HUES6 (cell line): Measurements from ENCODE around the gene CHKB.

Source experiments
- H3K27ac ChIP-seq: 2 replicates; pipeline ENCODE4 v1.7.0; 2013; ENCODE audit warnings: low read depth, mild to moderate bottlenecking, low read length, inconsistent platforms
- H3K27me3 ChIP-seq: 2 replicates; pipeline ENCODE4 v1.6.1; 2013; ENCODE audit warnings: low read length; ENCODE audit not compliant: control insufficient read depth, insufficient read depth
- H3K36me3 ChIP-seq: 2 replicates; pipeline ENCODE4 v1.6.1; 2013; ENCODE audit warnings: low read length; ENCODE audit not compliant: control insufficient read depth, insufficient read depth
- H3K4me1 ChIP-seq: 2 replicates; pipeline ENCODE4 v1.6.1; 2013; ENCODE audit warnings: low read length; ENCODE audit not compliant: control insufficient read depth, insufficient read depth
- H3K4me3 ChIP-seq: 2 replicates; pipeline ENCODE4 v1.5.1; 2013; ENCODE audit warnings: low read depth, low read length
- H3K9ac ChIP-seq: one replicate; pipeline ENCODE4 v1.6.1; 2013; ENCODE audit warnings: mild to moderate bottlenecking, low read length
- H3K9me3 ChIP-seq: 2 replicates; pipeline ENCODE4 v1.6.1; 2013; ENCODE audit warnings: low read depth, low read length; ENCODE audit not compliant: control insufficient read depth, insufficient read depth

Gene CHKB

DNA sequence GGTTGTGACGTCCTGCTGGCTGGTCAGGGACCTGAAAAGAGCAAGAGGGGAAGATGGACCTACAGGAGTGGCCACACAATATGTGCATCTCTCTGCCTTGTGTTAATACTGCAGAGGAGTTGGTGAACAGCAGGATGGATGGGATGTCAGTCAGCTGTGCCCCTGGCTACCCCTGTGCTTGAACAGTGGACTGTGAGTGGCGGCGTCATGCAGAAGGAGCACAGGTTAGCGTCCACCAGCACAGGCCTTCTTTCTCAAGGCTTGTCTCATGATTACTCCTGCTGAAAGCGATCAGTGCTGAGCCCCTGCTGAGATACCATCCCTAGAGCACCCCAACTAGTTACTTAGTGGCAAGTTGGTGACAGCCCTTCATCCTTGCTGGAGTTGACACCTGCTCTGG lies 3.8 kb upstream of the CHKB start:
- no peak overlapping the region for H3K27ac ChIP-seq
- H3K4me3 ChIP-seq = no peak overlapping the region
- H3K9ac ChIP-seq = no peak overlapping the region
- H3K9me3 ChIP-seq = no peaks in the 10 kb centered on the region
- H3K36me3 ChIP-seq = 0 out of 2 replicates have a peak, but pooled peaks cover under 1% of the 10 kb centered on the region
- 0 out of 2 replicates have a peak, but pooled peaks cover 6% of the 10 kb centered on the region for H3K27me3 ChIP-seq
- peaks cover 6% of the 10 kb centered on the region; the same call in 1 of the 2 replicates for H3K4me1 ChIP-seq

DNA sequence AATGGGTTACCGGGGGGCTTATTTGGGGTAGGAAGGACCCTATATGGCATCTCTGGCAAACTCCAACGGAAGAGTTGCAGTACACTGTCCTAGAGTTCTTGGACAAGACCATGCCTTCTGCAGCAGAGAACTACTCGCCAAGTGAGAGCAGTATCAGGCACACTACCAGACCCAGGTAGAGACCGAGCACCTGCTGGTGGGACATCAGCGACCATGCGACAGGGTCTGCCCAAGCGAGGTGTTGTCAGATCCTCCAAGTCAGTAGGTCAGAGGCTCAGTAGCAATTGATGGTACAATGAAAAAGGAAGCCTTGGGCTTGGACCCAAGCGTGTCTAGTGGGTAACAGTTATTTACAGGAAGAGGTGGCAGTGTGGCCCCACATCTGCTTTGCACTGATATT lies 3.1 kb upstream of the CHKB start:
- H3K4me1 ChIP-seq = peaks cover 6% of the 10 kb centered on the region; the same call in 1 of the 2 replicates
- H3K9me3 ChIP-seq = no peaks in the 10 kb centered on the region
- no peak overlapping the region for H3K4me3 ChIP-seq
- no peak overlapping the region for H3K27ac ChIP-seq
- H3K9ac ChIP-seq = no peak overlapping the region
- H3K27me3 ChIP-seq = 0 out of 2 replicates have a peak, but pooled peaks cover 6% of the 10 kb centered on the region
- 0 out of 2 replicates have a peak, but pooled peaks cover 7% of the 10 kb centered on the region for H3K36me3 ChIP-seq

DNA sequence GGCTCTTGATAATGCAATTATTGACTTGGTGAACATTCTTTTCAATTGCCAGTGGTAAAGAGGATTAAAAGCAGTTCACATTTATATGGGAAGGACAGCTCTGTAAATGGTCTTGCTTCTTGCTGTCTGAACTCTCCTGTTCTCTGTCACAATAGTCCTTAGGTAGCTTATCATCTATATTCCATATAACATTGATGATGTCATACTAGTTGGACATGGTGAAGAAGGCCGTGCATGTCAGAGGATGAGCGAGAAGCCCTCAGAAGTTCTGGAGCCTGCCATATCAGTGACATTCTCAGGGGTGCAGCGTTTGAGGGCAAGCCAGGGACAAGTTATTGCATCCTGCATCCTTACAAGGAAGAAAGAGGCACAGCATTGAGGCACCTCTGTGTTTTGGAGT lies 2.6 kb upstream of the CHKB start:
- Histone ChIP-seq H3K27me3 (0 out of 2 replicates have a peak, but pooled peaks cover 6% of the 10 kb centered on the region), H3K4me1 (peaks cover 6% of the 10 kb centered on the region; the same call in 1 of the 2 replicates), H3K9ac (no peak overlapping the region), H3K4me3 (no peak overlapping the region), H3K36me3 (peaks cover 10% of the 10 kb centered on the region), H3K9me3 (no peaks in the 10 kb centered on the region), H3K27ac (no peak overlapping the region)

DNA sequence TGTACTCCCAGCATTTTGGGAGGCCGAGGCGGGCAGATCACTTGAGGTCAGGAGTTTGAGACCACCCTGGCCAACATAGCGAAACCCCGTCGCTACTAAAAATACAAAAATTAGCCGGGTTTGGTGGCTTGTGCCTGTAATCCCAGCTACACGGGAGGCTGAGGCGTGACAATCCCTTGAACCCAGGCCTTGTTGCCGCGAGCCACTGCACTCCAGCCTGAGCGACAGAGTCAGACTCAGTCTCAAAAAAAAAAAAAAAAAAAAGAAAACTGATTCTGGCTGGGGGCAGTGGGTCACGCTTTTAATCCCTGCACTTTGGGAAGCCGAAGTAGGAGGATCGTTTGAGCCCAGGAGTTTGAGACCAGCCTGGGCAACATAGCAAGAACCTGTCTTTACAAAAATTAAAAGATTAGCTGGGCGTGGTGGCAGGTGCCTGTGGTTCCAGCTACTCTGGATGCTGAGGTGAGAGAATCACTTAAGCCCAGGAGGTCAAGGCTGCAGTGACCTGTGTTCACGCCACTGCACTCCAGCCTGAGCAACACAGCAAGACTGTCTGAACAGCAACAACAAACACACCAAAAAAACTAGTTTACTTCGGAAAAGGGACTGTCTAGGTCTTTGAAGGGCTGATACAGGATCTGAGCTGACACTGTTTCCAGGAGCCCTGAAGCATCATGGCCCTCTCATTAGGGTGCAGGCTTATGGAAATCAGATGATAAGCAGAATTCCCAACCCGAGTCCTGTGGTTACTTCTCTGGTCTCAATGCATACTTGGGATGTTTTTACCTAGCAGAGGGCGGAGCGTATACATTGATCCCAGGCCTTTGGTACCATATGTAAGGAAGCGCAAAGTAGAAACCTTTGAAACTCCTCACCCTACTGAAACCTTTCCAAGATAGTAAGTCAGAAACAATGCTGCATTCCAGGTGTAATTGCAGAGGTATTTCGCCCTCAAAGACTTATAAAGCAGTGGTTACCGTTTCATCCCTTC lies 1.8 kb upstream of the CHKB start:
- H3K27me3 ChIP-seq = no peaks in the 10 kb centered on the region
- no peak overlapping the region for H3K4me3 ChIP-seq
- H3K9ac ChIP-seq = no peak overlapping the region
- no peaks in the 10 kb centered on the region for H3K9me3 ChIP-seq
- peaks cover 6% of the 10 kb centered on the region; the same call in 1 of the 2 replicates for H3K4me1 ChIP-seq
- H3K36me3 ChIP-seq = peaks cover 19% of the 10 kb centered on the region
- no peak overlapping the region for H3K27ac ChIP-seq

DNA sequence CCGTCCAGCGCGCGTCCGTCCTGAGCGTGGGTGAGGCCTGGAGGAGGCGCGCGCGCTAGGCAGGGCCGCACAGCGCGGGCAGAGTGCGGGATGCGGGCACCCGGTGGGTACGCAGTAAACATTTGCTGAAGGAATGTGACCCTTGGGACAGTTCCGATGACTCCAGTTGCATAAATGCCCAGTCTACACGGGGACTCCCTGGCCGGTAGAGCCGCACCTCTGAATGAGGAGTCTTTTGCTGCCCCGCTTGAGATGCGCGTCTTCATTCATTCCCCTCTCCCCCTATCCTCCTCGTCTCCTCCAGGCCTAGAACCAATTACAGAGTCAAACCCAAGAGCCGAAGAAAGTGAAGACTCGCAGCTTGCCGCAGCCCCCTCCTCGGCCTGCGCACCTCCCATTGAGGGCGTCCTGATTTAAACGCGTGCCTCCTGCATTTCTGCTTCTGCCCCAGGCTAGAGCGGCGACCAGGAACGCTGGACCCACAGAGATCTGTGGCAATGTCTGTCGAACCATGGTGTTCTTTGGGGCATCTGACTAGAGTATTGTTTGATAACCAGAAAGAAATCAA lies 729 bp upstream of the CHKB start:
- H3K4me3 ChIP-seq = peak overlapping the region; percentile 88
- no peaks in the 10 kb centered on the region for H3K9me3 ChIP-seq
- no peaks in the 10 kb centered on the region for H3K27me3 ChIP-seq
- H3K36me3 ChIP-seq = peaks cover 21% of the 10 kb centered on the region
- no peak overlapping the region; the same call in 1 of the 2 replicates for H3K27ac ChIP-seq
- peaks cover 6% of the 10 kb centered on the region; the same call in 1 of the 2 replicates for H3K4me1 ChIP-seq
- H3K9ac ChIP-seq = peak overlapping the region; percentile 71

DNA sequence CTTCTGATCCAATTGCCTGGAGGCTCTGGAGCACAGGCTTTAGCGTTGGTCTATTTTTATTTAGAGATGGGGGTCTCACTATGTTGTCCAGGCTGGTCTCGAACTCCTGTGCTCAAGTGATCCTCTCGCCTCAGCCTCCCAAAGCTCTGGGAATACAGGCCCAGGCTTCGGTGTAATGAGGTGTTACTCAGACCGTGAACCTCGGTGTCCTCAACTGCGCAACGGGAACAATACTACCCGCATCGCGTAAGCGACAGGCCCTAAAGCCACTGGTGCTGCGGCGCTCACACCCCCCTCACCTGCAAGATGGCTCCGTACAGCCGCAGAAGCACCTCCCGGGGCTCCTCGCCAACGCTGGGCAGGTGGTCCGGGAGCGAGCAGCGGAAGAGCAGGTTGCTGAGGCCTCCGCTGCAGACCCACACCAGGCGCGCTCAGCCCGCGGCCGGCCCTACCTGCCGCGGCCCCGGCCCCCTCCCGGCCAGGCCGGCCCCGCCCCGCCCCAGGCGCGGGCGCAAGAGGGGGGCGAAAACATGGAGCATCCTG lies 628 bp downstream of the CHKB start:
- Histone ChIP-seq H3K4me3 (peak overlapping the region; percentile 88), H3K27me3 (no peaks in the 10 kb centered on the region), H3K9me3 (no peaks in the 10 kb centered on the region), H3K9ac (peak overlapping the region; percentile 93), H3K27ac (peak overlapping the region; percentile 97; the same call in 1 of the 2 replicates), H3K4me1 (peaks cover 6% of the 10 kb centered on the region; the same call in 1 of the 2 replicates), H3K36me3 (peaks cover 26% of the 10 kb centered on the region)

DNA sequence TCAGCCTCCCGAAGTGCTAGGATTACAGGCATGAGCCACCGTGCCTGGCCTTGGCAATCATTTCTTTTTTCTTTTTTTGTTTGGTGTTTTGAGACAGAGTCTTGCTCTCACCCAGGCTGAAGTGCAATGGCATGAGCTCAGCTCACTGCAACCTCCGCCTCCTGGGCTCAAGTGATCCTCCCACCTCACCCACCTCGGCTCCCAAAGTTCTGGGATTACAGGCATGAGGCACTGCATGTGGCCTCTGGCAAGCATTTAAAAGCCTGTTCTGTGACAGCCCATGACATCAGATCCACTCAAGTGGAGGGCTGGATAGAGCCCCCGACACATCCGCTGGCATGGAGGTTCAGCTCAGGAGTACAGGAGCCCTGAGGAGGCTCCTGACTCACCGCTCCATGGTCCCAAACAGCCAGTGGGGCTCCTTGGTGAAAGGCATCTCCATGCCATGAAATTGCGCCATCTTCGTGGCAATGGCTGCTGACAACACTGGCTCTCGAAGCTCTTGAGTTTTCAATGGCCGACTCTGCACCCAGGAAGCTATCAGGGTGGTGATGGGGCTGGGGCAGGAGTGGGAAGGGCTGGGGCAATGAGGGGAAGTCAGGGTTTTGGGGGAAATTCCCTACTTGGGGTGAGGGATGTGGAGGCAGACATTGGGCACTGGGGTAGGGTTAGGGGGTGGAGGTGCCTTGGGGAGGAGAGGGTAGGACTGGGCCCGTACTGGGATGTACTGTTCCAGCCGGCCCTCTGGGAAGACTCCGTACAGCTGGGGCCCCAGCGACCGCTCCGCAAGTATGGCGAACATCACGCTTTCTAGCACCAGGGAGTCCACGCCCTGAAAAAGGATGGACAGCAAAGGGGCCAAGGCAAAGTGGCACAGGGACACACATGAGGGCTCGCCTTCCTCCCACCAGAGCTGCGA lies 1.4 kb downstream of the CHKB start:
- H3K9me3 ChIP-seq = no peaks in the 10 kb centered on the region
- no peaks in the 10 kb centered on the region for H3K27me3 ChIP-seq
- H3K36me3 ChIP-seq = peaks cover 27% of the 10 kb centered on the region
- peaks cover 6% of the 10 kb centered on the region; the same call in 1 of the 2 replicates for H3K4me1 ChIP-seq
- no peak overlapping the region for H3K27ac ChIP-seq
- H3K4me3 ChIP-seq = peak overlapping the region; percentile 88
- peak overlapping the region; percentile 93 for H3K9ac ChIP-seq

DNA sequence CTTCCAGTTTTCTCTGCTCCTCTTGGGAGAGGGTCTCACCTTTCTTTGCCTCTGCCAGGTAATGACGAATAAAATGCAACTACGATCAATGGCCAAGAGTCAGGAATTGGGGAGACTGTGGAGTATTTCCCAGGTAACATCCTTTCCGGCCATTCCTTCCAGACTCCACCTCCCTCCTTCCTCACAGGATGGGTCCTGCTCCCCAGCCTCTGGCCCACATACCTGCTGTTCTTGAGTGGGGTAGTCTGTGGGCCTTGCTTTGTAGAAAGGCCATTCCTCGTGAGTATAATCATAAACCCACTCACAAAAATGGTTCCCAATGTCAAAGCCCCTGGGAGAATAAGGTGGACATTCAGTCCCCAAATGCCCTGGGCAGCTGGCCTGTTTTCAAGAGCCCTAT lies 2.9 kb downstream of the CHKB start:
- Histone ChIP-seq H3K4me1 (peaks cover 6% of the 10 kb centered on the region; the same call in 1 of the 2 replicates), H3K27me3 (no peaks in the 10 kb centered on the region), H3K36me3 (peaks cover 32% of the 10 kb centered on the region), H3K9me3 (no peaks in the 10 kb centered on the region), H3K4me3 (no peak overlapping the region), H3K27ac (no peak overlapping the region), H3K9ac (no peak overlapping the region)

DNA sequence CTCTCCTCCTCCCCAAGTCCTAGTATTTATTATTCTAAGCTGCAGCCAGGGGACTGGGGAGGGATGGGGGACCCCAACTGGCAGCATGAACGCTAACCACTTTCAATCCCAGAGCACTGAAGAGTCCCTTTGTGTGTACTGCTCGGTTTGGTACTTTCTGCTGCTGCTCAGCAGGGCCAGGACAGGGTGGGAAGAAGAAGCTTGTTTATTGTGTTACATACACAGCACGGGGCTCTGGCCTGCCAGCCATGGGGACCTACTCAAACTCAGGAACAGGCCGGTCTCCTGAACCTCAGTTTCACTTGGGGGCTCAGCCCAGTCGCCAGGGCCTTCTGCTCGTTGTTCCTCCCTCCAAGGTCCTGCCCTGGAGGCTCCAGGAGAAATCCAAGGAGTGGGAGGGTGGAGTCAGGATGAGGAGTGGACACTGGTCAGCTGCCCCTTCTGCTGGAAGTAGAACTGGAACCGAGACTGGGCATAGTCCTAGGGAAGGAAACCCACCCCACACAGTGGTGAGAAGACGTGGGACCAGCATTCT lies 3.8 kb downstream of the CHKB start:
- Histone ChIP-seq H3K9ac (no peak overlapping the region), H3K27me3 (no peaks in the 10 kb centered on the region), H3K4me3 (no peak overlapping the region), H3K9me3 (no peaks in the 10 kb centered on the region), H3K27ac (no peak overlapping the region), H3K36me3 (peaks cover 40% of the 10 kb centered on the region), H3K4me1 (peaks cover 6% of the 10 kb centered on the region; the same call in 1 of the 2 replicates)
